SK-N-SH (cell line): ENCODE results near the gene SWAP70. TPM values are rescaled to one million over a fixed set of nuclear protein-coding genes. Genes with fewer than 3 reads are reported as not detected.
A peak's percentile ranks its signal among the peaks of the same experiment; 100 is the strongest.

Experiments used
- CTCF ChIA-PET: fragments of 300-600, 350-600 bp; formaldehyde crosslinking; extraction: SDS; loops from one replicate; lab custom pipeline; 2021; lab: Yijun Ruan, JAX
- POLR2A ChIA-PET: fragments of 350-600 bp; sonication (Branson Sonifier 250); formaldehyde crosslinking; extraction: SDS; loops from one replicate; lab custom pipeline; 2020; ENCODE audit warnings: antibody characterized with exemption, inconsistent platforms; lab: Yijun Ruan, JAX
- DNase-seq: peaks from one replicate; pipeline ENCODE4 v3.0.0; 2012
- H2AFZ ChIP-seq: fragments of 200-600 bp; sonication (generic); 2 replicates; pipeline ENCODE4 v1.8.1; 2016; ENCODE audit warnings: antibody characterized with exemption, mild to moderate bottlenecking, low read depth
- H3F3A ChIP-seq: fragments of 200-600 bp; sonication (generic); replicated peaks from 2 replicates; pipeline ENCODE3; 2016; ENCODE audit warnings: antibody characterized with exemption, mild to moderate bottlenecking; ENCODE audit not compliant: insufficient read depth
- H3K27ac ChIP-seq, 2 experiments: fragments of 200-500 bp in 1 of 2; fragments of 200-600 bp in 1 of 2; sonication (Bioruptor generic) in 1 of 2; sonication (generic), shearing (Covaris generic) in 1 of 2; 2 replicates each; pipeline versions ENCODE4 v1.5.1 to v1.6.1; 2014 to 2016; ENCODE audit warnings: low read depth in 2 of 2, inconsistent platforms in 1 of 2, low read length in 1 of 2, mild to moderate bottlenecking in 1 of 2, mixed read lengths in 1 of 2
- H3K27me3 ChIP-seq: fragments of 200-600 bp; sonication (generic), shearing (Covaris generic); 2 replicates; pipeline ENCODE4 v1.6.1; 2016; ENCODE audit warnings: mixed run types; ENCODE audit not compliant: insufficient read depth
- H3K36me3 ChIP-seq, 2 experiments: fragments of 200-500 bp in 1 of 2; fragments of 200-600 bp in 1 of 2; sonication (Bioruptor generic) in 1 of 2; sonication (generic) in 1 of 2; replicated peaks in 1 of 2; 2 replicates each; pipeline versions ENCODE3 to v1.5.1; 2014 to 2016; ENCODE audit warnings: low read length in 1 of 2, mild to moderate bottlenecking in 1 of 2; ENCODE audit not compliant: insufficient read depth in 2 of 2, control insufficient read depth in 1 of 2
- H3K4me1 ChIP-seq, 2 experiments: fragments of 200-500 bp in 1 of 2; fragments of 200-600 bp in 1 of 2; sonication (Bioruptor generic) in 1 of 2; sonication (generic), shearing (Covaris generic) in 1 of 2; 2 replicates each; pipeline versions ENCODE4 v1.5.1 to v1.6.1; 2014 to 2016; ENCODE audit warnings: low read depth in 1 of 2, low read length in 1 of 2, mixed run types in 1 of 2; ENCODE audit not compliant: insufficient read depth in 2 of 2, control insufficient read depth in 1 of 2
- H3K4me2 ChIP-seq: fragments of 200-600 bp; sonication (generic), shearing (Covaris generic); 2 replicates; pipeline ENCODE4 v1.6.1; 2017; ENCODE audit warnings: mixed run types
- H3K4me3 ChIP-seq, 2 experiments: fragments of 200-500 bp in 1 of 2; fragments of 200-600 bp in 1 of 2; sonication (Bioruptor generic) in 1 of 2; sonication (generic), shearing (Covaris generic) in 1 of 2; 2 replicates each; pipeline versions ENCODE4 v1.5.1 to v1.8.1; 2014 to 2016; ENCODE audit warnings: low read depth in 2 of 2, inconsistent platforms in 1 of 2, low read length in 1 of 2, mild to moderate bottlenecking in 1 of 2, mixed read lengths in 1 of 2, moderate library complexity in 1 of 2
- H3K79me2 ChIP-seq: fragments of 200-600 bp; sonication (generic); 2 replicates; pipeline ENCODE4 v1.8.1; 2017; ENCODE audit warnings: mild to moderate bottlenecking; ENCODE audit not compliant: insufficient read depth
- H3K9ac ChIP-seq: fragments of 200-600 bp; sonication (generic); 2 replicates; pipeline ENCODE4 v1.6.1; 2017; ENCODE audit warnings: mixed run types
- H3K9me2 ChIP-seq: fragments of 200-600 bp; sonication (generic); 2 replicates; pipeline ENCODE4 v1.6.1; 2017; ENCODE audit warnings: mixed run types
- H3K9me3 ChIP-seq: fragments of 200-600 bp; sonication (generic); 2 replicates; pipeline ENCODE4 v1.6.1; 2017; ENCODE audit warnings: mixed run types, mild to moderate bottlenecking, moderate library complexity
- H4K20me1 ChIP-seq: fragments of 200-600 bp; sonication (generic); 2 replicates; pipeline ENCODE4 v1.6.1; 2017; ENCODE audit warnings: mild to moderate bottlenecking, mixed run types; ENCODE audit not compliant: insufficient read depth
- EP300 ChIP-seq, 2 experiments: IDR thresholded peaks; 2 replicates each; pipeline versions ENCODE4 v1.4.0 to v1.6.1; 2012; ENCODE audit warnings: borderline replicate concordance in 1 of 2, low read depth in 1 of 2, low read length in 1 of 2
- FOSL2 ChIP-seq: IDR thresholded peaks from 2 replicates; pipeline ENCODE4 v1.4.0; 2012; ENCODE audit warnings: low read depth, mild to moderate bottlenecking, moderate library complexity, borderline replicate concordance
- FOXJ3 ChIP-seq: sonication (generic); formaldehyde crosslinking; IDR thresholded peaks from 2 replicates; pipeline ENCODE4 v1.5.1; 2020; ENCODE audit warnings: mild to moderate bottlenecking, missing genetic modification reagents
- FOXM1 ChIP-seq: IDR thresholded peaks from 2 replicates; pipeline ENCODE4 v1.4.0; 2012; ENCODE audit warnings: low read depth, mild to moderate bottlenecking
- GABPA ChIP-seq: IDR thresholded peaks from 2 replicates; pipeline ENCODE4 v1.4.0; 2012; ENCODE audit warnings: low read depth, mild to moderate bottlenecking
- GATA2 ChIP-seq: sonication (generic); formaldehyde crosslinking; IDR thresholded peaks from 2 replicates; pipeline ENCODE4 v1.5.0; 2020; ENCODE audit warnings: mild to moderate bottlenecking, missing genetic modification reagents
- MAX ChIP-seq: IDR thresholded peaks from 2 replicates; pipeline ENCODE4 v1.4.0; 2012; ENCODE audit warnings: low read depth
- MEF2A ChIP-seq: IDR thresholded peaks from 2 replicates; pipeline ENCODE4 v1.4.0; 2012; ENCODE audit warnings: low read depth, borderline replicate concordance
- MXI1 ChIP-seq: IDR thresholded peaks from 2 replicates; pipeline ENCODE4 v1.6.1; 2012; ENCODE audit warnings: mild to moderate bottlenecking, low read depth, low read length, improper control_type of control experiment
- NRF1 ChIP-seq: IDR thresholded peaks from 2 replicates; pipeline ENCODE4 v1.6.1; 2012; ENCODE audit warnings: low read depth, mild to moderate bottlenecking, low read length
- RAD21 ChIP-seq: IDR thresholded peaks from 2 replicates; pipeline ENCODE4 v1.6.1; 2012; ENCODE audit warnings: mild to moderate bottlenecking, low read length
- RCOR1 ChIP-seq: fragments of 150-350 bp; IDR thresholded peaks from 2 replicates; pipeline ENCODE4 v1.6.1; 2017; ENCODE audit warnings: antibody characterized with exemption, low read length
- RFX5 ChIP-seq: IDR thresholded peaks from 2 replicates; pipeline ENCODE4 v1.6.1; 2012; ENCODE audit warnings: mild to moderate bottlenecking, improper control_type of control experiment, low read length
- TAF1 ChIP-seq: IDR thresholded peaks from 2 replicates; pipeline ENCODE4 v1.6.1; 2012; ENCODE audit warnings: low read depth, mild to moderate bottlenecking, low read length, moderate library complexity, borderline replicate concordance
- TCF12 ChIP-seq: IDR thresholded peaks from 2 replicates; pipeline ENCODE4 v1.4.0; 2012
- USF1 ChIP-seq: IDR thresholded peaks from 2 replicates; pipeline ENCODE4 v1.4.0; 2012; ENCODE audit warnings: low read depth, borderline replicate concordance
- USF2 ChIP-seq: fragments of 150-350 bp; IDR thresholded peaks from 2 replicates; pipeline ENCODE4 v1.6.1; 2017; ENCODE audit warnings: antibody characterized with exemption, low read length, low read depth, borderline replicate concordance
- YY1 ChIP-seq: IDR thresholded peaks from 2 replicates; pipeline ENCODE4 v1.4.0; 2012; ENCODE audit warnings: low read depth, mild to moderate bottlenecking
- WGBS: methylation state at CpG from one replicate; pipeline ENCODE4 v1.1.6; 2017; ENCODE audit warnings: low lambda C conversion rate; 5-methylcytosine and 5-hydroxymethylcytosine counted together
- polyA plus RNA-seq, 3 experiments: library from polyadenylated mRNA; depleted of rRNA; stranded (reverse); fragments of >200 nt; gene quantifications; 2 replicates each; pipeline ENCODE4 v1.2.3, GENCODE V29; 2012

SWAP70 gene
- polyA plus RNA-seq, 1 of the 3 experiments (the other 2 are of a cell fraction), result 10.6 TPM

- Histone ChIP-seq H3K4me3 (no peak overlapping the region), H3K79me2 (no peaks in the 10 kb centered on the region), H4K20me1 (no peaks in the 10 kb centered on the region), H3K4me2 (no peak overlapping the region), H2AFZ (no peak overlapping the region), H3K36me3 (no peaks in the 10 kb centered on the region), H3K9me2 (no peaks in the 10 kb centered on the region), H3K4me1 (peaks cover 0 to 7% of the 10 kb centered on the region in 2 experiments; a peak in 1 of 4 replicates)
- POLR2A ChIA-PET, result no interaction called here
- CTCF ChIA-PET, result interaction anchor here (0.6 to 1.0 kb wide), 3 partner anchors 40 to 663 kb away, joined by 3 to 4 read pairs (median 3); no protein-coding TSS in a partner anchor
- DNase-seq, result peak; percentile 68
- TF ChIP-seq MXI1 (peak; percentile 38; the same call in 1 of the 2 replicates), RFX5 (no peak), RAD21 (peak; percentile 10; the same call in 1 of the 2 replicates), GATA2 (CRISPR knock-in tag) (peak; percentile 87), MEF2A (no peak), USF1 (no peak), GABPA (no peak), NRF1 (no peak), USF2 (no peak), EP300 (IDR thresholded peaks at IDR 0.05; ENCODE audit: borderline replicate concordance in 1 of 2, low read depth in 1 of 2, low read length in 1 of 2) (peak in 1 of 2 experiments; percentile 72; a peak in 2 of 4 replicates), RCOR1 (peak; percentile 40; the same call in 1 of the 2 replicates), FOXJ3 (CRISPR knock-in tag) (peak; percentile 83)
- TF ChIP-seq, all 33 proteins: peak for 6
- no peaks in the 10 kb centered on the region for H3F3A ChIP-seq
- no peak overlapping the region for H3K9ac ChIP-seq
- no peaks in the 10 kb centered on the region for H3K9me3 ChIP-seq
- H3K27me3 ChIP-seq, result no peaks in the 10 kb centered on the region
- H3K27ac ChIP-seq, result peak overlapping the region in 1 of 2 experiments; percentile 83; a peak in 2 of 4 replicates
Measured at GRCh38 chr11:9651899-9652748, 11.8 kb upstream of the SWAP70 start.

- no peak overlapping the region for H3K4me2 ChIP-seq
- no peak overlapping the region for H3K9ac ChIP-seq
- H3F3A ChIP-seq, result no peaks in the 10 kb centered on the region
- H3K27me3 ChIP-seq, result no peaks in the 10 kb centered on the region
- no peaks in the 10 kb centered on the region for H3K36me3 ChIP-seq
- H2AFZ ChIP-seq, result no peak overlapping the region
- H3K4me3 ChIP-seq, result no peak overlapping the region
- H3K79me2 ChIP-seq, result no peaks in the 10 kb centered on the region
- POLR2A ChIA-PET, result no interaction called here
- 75% methylated on average over 2 of the region's 2 CpGs for WGBS
- DNase-seq, result no peak
- H3K9me3 ChIP-seq, result no peaks in the 10 kb centered on the region
- CTCF ChIA-PET, result interaction anchor here (1.2 kb wide), 1 partner anchor 95 kb away, joined by 3 read pairs; no protein-coding TSS in a partner anchor
- no peaks in the 10 kb centered on the region for H4K20me1 ChIP-seq
- H3K9me2 ChIP-seq, result no peaks in the 10 kb centered on the region
- TF ChIP-seq MAX (no peak), RCOR1 (no peak), GATA2 (CRISPR knock-in tag) (no peak), RAD21 (no peak), TAF1 (no peak), YY1 (no peak), EP300 (IDR thresholded peaks at IDR 0.05; ENCODE audit: borderline replicate concordance in 1 of 2, low read depth in 1 of 2, low read length in 1 of 2) (no peak), FOSL2 (no peak), FOXM1 (no peak), TCF12 (no peak), RFX5 (no peak)
- H3K27ac ChIP-seq, result no peak overlapping the region
- peaks cover 0 to 7% of the 10 kb centered on the region in 2 experiments; a peak in 1 of 4 replicates for H3K4me1 ChIP-seq
Measured at GRCh38 chr11:9653871-9654270, 10.0 kb upstream of the SWAP70 start.
